Measurements from ENCODE around the gene COA1. TPM values are rescaled to one million over a fixed set of nuclear protein-coding genes. Genes with fewer than 3 reads are reported as not detected.

The COA1 gene
- polyA plus RNA-seq, 1 donor (not counting 4 experiments of a cell fraction or from before 2014, with no cell fraction given): 32.2 TPM

DNA sequence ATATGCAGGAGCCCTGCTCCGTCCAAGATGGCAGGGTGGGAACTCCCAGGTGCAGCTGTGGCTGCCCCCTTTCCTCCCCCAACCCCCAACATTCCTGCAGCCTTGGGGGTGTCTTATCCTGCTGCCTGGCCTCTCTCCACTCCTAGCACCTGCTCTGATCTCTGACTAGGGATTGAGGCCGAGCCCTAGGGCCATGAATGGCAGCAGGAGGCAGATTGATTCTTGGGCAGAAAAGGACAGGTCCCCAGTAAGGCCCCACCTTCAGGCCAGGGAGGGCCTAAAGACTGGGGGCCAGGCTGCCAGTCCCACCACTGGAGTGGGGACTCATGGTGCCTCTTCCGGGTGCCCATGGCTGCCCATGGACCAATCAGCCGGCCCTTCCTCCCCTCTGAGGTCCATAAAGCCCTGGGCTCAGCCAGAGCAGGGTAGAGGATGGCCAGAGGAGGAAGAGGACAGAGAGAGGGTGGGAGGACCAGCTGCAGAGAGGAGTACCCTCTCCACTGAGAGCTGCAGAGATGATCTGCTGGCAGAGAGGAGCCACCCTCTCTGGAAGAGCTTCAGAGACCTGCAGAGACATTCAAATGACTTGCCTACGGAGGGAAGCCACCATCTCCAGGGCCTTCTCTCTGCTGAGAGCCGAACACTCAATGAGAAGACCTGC lies 8.3 kb upstream of the COA1 start:
- no peaks in the 10 kb centered on the region for H3K27me3 ChIP-seq (ENCODE audit: control insufficient read depth, extremely low read depth, insufficient read depth, low read length)
- no peaks in the 10 kb centered on the region for H3K9me1 ChIP-seq (ENCODE audit: control insufficient read depth, extremely low read depth, insufficient read depth, low read length)
- no peaks in the 10 kb centered on the region for H4K20me1 ChIP-seq (ENCODE audit: control insufficient read depth, extremely low read depth, insufficient read depth, low read length)
- no peaks in the 10 kb centered on the region for H3K79me2 ChIP-seq (ENCODE audit: control insufficient read depth, insufficient read depth, low read length)
- FAIRE-seq (no peak), DNase-seq (ENCODE audit: low read depth, low spot score) (no peak)
- H3K4me2 ChIP-seq (ENCODE audit: control insufficient read depth, extremely low read depth, insufficient read depth, low read depth, low read length): no peak overlapping the region
- no peaks in the 10 kb centered on the region for H3K36me3 ChIP-seq (ENCODE audit: control insufficient read depth in 2 of 2, extremely low read depth in 1 of 2, insufficient read depth in 2 of 2, low read length in 2 of 2)
- H3K9me3 ChIP-seq (ENCODE audit: control insufficient read depth, low read depth, low read length): no peaks in the 10 kb centered on the region
- dilution Hi-C loops (cut with MboI; ENCODE audit: extremely low pct_ligation_motif_present, low sequenced_read_pairs): no loop called here
- no peaks in the 10 kb centered on the region for H3K4me1 ChIP-seq (ENCODE audit: control insufficient read depth, extremely low read depth, insufficient read depth, low read length)
- no peak overlapping the region for H2AFZ ChIP-seq (ENCODE audit: control insufficient read depth, low read length)
- H3K9ac ChIP-seq (ENCODE audit: control insufficient read depth, extremely low read depth, insufficient read depth, low read length): no peak overlapping the region
- H3K27ac ChIP-seq (ENCODE audit: control insufficient read depth, insufficient read depth, low read length): no peak overlapping the region
- no peak overlapping the region for H3K4me3 ChIP-seq (ENCODE audit: control insufficient read depth in 2 of 3, extremely low read depth in 1 of 3, insufficient read depth in 2 of 3, low read depth in 1 of 3, low read length in 3 of 3)
- TF ChIP-seq CTCF (optimal IDR thresholded peaks at IDR 0.05 in 1 of 3, IDR thresholded peaks at IDR 0.05 in 1 of 3, conservative IDR thresholded peaks at IDR 0.05 in 1 of 3; ENCODE audit: extremely low read depth in 1 of 3, insufficient read depth in 2 of 3, low read length in 3 of 3) (no peak), EZH2 (IDR thresholded peaks at IDR 0.05; ENCODE audit: low read length) (no peak)

DNA sequence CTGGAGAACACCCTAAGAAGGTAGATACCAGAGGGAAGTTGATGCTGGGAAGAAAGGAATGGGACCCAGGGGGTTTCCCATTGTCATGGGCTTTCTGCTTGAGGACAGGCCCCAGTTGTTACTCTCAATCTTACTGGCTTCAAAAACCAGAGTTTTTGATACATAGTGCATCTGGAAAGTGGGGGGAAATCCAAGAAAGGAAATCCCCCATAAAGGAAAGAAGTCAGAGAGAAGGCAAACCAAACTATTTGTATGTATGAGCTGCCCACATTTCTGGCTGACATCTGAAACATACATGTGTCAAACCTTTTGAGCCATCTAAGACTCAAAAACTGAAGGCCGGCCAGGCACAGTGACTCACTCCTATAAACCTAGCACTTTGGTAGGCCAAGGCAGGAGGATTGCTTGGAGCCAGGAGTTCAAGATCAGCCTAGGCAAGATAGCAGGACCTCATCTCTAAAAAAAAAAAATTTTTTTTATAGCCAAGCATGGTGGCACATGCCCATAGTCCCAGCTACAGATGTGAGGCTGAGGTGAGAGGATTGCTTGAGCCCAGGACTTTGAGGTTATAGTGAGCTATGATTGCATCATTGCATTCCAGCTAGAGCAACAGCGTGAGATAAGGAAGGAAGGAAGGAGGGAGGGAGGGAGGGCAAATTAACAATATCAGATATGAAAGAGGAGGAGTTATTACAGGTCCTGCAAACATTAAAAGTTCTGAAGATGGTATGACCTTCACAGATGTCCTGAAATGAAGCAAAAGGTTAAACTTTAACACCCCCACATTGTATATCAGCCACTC lies 6.7 kb upstream of the COA1 start:
- Histone ChIP-seq H3K27ac (ENCODE audit: control insufficient read depth, insufficient read depth, low read length) (no peak overlapping the region), H3K4me2 (ENCODE audit: control insufficient read depth, extremely low read depth, insufficient read depth, low read depth, low read length) (no peak overlapping the region), H3K79me2 (ENCODE audit: control insufficient read depth, insufficient read depth, low read length) (no peaks in the 10 kb centered on the region), H3K9me3 (ENCODE audit: control insufficient read depth, low read depth, low read length) (no peaks in the 10 kb centered on the region), H3K4me3 (ENCODE audit: control insufficient read depth in 2 of 3, extremely low read depth in 1 of 3, insufficient read depth in 2 of 3, low read depth in 1 of 3, low read length in 3 of 3) (no peak overlapping the region), H3K36me3 (ENCODE audit: control insufficient read depth in 2 of 2, extremely low read depth in 1 of 2, insufficient read depth in 2 of 2, low read length in 2 of 2) (no peaks in the 10 kb centered on the region), H2AFZ (ENCODE audit: control insufficient read depth, low read length) (no peak overlapping the region), H3K9me1 (ENCODE audit: control insufficient read depth, extremely low read depth, insufficient read depth, low read length) (no peaks in the 10 kb centered on the region), H4K20me1 (ENCODE audit: control insufficient read depth, extremely low read depth, insufficient read depth, low read length) (no peaks in the 10 kb centered on the region), H3K27me3 (ENCODE audit: control insufficient read depth, extremely low read depth, insufficient read depth, low read length) (no peaks in the 10 kb centered on the region), H3K4me1 (ENCODE audit: control insufficient read depth, extremely low read depth, insufficient read depth, low read length) (no peaks in the 10 kb centered on the region), H3K9ac (ENCODE audit: control insufficient read depth, extremely low read depth, insufficient read depth, low read length) (no peak overlapping the region)
- TF ChIP-seq CTCF (optimal IDR thresholded peaks at IDR 0.05 in 1 of 3, IDR thresholded peaks at IDR 0.05 in 1 of 3, conservative IDR thresholded peaks at IDR 0.05 in 1 of 3; ENCODE audit: extremely low read depth in 1 of 3, insufficient read depth in 2 of 3, low read length in 3 of 3) (no peak), EZH2 (IDR thresholded peaks at IDR 0.05; ENCODE audit: low read length) (no peak)
- DNase-seq (ENCODE audit: low read depth, low spot score): no peak
- dilution Hi-C loops (cut with MboI; ENCODE audit: extremely low pct_ligation_motif_present, low sequenced_read_pairs): no loop called here
- FAIRE-seq: no peak
